Stimulated activated CD8-positive, alpha-beta memory T cell treated with anti-CD3 and anti-CD28 coated beads, Interleukin-2, amount 100 ng/mL, for 1 hour (primary cell): ENCODE results near the gene OR10G8.
"Not testable (repeated sequence)": the region's sequence is repeated elsewhere in the genome, so short reads cannot be mapped to it uniquely, and the experiment has no call there.

Experiments used
- DNase-seq, 2 donors: peaks; one replicate each; pipeline ENCODE4 v3.0.0-alpha.2; 2020; ENCODE audit warnings: low read depth in 2 of 2

The OR10G8 gene, protein sequence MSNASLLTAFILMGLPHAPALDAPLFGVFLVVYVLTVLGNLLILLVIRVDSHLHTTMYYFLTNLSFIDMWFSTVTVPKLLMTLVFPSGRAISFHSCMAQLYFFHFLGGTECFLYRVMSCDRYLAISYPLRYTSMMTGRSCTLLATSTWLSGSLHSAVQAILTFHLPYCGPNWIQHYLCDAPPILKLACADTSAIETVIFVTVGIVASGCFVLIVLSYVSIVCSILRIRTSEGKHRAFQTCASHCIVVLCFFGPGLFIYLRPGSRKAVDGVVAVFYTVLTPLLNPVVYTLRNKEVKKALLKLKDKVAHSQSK

DNA sequence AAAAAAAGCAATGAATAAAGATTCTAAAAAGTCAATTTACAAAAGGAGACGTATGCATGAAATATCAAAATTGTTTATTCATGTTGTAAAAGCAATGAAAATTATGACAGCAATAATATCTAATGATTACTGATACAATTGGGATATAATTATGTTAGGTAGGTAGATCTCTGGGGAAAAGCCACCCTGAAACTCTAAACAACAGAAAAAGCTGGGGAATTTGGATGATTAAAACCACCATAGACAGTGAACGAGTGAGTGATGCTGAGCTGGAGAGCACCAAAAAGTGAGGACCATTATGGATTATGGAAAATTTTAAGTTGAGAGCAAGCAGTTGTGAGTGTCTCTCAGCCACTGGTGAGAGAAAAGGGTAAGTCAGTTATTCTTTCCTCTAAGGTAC is at the start of gene OR10G8:
OR10G8 (plus strand) TSS at position 301 of the 400 bp plus-strand sequence. CDS start 2,825 bp downstream, outside the sequence.
- DNase-seq = no peak

DNA sequence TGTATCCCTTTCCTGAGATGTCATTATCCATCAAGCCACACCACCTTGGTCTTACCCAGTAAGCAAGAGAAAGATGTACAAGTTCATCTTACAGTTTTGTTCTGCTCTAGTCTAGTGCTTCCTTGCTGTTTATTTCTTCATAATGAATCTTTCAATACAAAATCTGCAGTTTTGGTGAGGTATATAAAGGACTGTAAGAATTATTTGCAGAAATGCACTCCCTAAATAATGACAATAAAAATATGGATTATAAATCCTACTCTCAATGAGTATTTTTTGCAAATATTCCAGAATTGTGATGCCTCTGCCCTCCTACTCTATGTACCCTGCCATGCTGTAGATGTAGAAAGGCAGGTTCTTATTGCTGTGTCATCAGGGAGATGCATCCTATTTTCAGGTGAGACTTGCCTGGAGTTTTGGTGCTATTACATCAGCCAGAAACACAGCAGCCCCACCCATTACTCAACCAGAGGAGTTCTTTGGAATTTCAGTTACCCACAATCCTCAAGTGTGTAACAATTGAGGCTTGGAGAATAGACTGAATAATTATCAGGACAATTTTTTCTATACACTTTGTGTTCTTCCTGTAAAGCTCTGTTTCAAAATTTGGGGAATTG is 48.8 kb upstream of the OR10G8 start, which contains the start of gene OR10S1:
OR10S1 (minus strand) TSS at position 51 of the 617 bp plus-strand sequence. CDS start 117 bp downstream, outside the sequence.
- DNase-seq = no peak

DNA sequence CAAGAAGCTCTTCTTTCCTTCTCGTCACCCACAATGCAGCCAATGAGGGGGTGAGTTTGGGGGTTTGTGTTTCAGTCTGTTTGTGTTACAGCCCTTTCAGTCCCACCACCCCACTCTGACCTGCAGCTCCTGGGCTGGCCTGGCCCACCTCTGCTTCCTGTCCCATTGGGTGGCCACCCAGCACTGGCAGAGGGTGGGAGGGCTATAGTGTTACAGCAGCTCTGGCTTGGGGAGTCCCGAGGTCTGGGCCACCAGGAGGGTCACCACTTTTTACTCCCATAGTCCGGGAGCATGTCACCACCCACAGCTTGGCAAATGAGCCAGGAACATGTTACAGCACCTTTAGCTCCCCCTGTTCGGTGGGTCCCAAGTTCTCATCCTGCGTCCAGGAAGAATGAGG is 47.3 kb upstream of the OR10G8 start:
- no peak for DNase-seq

DNA sequence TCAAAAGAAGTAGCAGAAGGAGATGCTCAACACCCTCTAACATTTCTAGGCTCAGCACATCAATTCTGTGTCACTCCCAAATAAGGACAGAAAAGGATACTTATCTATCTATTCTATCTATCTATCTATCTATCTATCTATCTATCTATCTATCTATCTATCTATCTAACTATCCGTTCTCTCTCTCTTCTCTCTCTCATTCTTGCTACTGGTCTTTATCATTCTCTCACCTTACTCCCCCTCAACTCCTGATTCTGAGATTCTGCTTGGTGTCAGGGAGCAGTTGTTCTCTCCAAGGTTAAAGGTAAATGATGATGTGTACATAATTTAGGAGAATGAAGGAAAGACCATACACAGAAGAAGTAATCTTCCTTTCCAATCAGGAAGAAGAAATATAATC is 31.5 kb upstream of the OR10G8 start, which contains the start of gene OR10G6:
OR10G6 (minus strand) TSS at position 43 of the 400 bp plus-strand sequence; CDS start at position 43, 0 bp downstream.
- no peak for DNase-seq

DNA sequence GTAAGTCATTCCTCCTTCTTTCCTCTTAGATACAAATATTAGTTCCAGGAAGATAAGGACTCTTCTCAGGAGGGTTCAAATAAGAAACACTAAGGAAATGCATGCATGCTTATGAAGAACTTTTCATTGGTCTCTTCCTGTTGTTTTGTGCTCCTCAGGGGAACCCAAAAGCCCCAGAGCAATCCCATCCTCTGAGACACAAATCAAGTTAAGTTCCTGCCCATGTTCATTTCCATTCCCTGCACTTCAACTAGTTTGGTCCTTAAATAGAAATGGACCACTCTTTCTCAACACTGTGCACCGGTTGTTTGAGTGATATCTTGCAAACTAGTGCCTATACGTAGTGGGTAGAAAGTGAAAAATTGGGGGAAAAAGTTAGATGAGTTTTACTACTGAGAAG is 13.9 kb upstream of the OR10G8 start, which contains the start of gene OR10G4:
OR10G4 (plus strand) TSS at position 301 of the 400 bp plus-strand sequence. CDS start 2,578 bp downstream, outside the sequence.
- DNase-seq = no peak

DNA sequence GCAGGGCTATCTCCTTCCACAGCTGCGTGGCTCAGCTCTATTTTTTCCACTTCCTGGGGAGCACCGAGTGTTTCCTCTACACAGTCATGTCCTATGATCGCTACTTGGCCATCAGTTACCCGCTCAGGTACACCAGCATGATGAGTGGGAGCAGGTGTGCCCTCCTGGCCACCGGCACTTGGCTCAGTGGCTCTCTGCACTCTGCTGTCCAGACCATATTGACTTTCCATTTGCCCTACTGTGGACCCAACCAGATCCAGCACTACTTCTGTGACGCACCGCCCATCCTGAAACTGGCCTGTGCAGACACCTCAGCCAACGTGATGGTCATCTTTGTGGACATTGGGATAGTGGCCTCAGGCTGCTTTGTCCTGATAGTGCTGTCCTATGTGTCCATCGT is 10.8 kb upstream of the OR10G8 start:
- DNase-seq = not testable (repeated sequence)

DNA sequence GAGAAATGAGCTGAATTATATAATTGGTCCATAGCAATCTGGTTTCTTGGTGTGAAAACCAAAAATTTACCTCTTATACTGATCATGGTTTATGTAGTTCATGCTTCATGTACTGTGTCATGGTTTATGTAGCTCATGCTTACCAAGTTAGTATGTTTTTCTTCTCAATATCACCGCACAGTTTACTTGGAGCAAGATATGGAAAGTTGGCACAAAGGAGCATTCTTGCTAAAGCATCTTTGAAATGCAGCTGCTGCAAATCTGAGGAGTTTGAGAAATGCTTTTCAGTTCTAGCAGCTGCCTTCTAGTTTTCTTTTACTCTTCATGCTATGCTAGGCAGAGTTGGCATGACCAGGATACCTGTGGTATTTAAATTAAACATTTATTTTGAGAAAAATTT is 10.1 kb downstream of the OR10G8 start:
- no peak for DNase-seq

DNA sequence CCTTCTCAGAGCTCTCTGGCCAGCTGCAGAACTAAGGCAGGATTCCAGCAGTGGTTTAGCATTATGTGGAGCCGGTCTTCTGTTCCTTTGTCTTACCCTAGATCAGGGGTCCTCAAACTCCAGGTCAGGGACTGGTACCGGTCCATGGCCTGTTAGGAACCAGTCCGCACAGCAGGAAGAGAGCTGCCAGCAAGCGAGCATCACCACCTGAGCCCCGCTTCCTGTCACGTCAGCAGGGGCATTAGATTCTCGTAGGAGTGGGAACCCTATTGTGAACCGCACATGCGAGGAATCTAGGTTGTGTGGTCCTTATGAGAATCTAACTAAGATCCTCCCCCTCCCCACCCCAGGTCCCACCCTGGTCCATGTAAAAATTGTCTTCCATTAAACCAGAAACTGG is 13.0 kb downstream of the OR10G8 start:
- no peak for DNase-seq

DNA sequence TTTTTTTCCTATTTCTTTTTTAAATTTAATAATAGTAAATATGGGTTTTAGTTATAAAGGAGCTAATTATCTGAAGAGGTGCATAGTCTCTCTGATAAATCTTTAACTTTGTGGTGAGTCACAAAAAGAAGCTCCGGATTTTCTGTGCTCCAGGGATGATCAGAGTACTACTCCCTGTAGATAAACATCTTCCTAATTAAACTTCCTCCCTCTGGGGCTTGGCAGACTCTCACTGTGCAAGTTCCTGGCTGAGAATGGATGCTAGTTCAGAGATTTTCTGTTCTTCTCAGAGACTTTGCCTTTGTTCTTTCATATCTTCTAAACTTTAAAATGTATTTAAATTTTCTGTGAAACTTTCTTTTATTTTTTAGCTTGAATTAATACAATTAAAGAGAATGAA is 14.7 kb downstream of the OR10G8 start, which contains the start of gene OR10G7:
OR10G7 (minus strand) TSS at position 72 of the 400 bp plus-strand sequence. CDS start 2,324 bp downstream, outside the sequence.
- no peak for DNase-seq

DNA sequence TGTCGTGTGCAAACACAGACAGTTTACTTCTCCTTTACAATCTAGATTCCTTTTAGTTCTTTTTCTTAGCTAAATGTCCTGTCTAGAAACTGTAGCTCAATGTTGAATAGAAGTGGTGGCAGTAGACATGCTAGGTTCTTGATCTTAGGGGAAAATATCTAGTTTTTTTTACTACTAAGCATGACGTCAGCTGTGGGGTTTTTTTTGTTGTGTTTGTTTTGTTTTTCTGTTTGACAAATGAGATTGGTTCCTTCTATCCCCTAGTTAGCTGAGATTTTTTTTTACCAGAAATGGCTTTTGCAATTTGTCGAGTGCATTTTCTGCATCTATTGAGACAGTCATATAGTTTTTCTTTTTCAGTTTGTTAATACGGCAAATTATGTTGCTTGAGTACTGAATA is 16.8 kb downstream of the OR10G8 start:
- no peak for DNase-seq

DNA sequence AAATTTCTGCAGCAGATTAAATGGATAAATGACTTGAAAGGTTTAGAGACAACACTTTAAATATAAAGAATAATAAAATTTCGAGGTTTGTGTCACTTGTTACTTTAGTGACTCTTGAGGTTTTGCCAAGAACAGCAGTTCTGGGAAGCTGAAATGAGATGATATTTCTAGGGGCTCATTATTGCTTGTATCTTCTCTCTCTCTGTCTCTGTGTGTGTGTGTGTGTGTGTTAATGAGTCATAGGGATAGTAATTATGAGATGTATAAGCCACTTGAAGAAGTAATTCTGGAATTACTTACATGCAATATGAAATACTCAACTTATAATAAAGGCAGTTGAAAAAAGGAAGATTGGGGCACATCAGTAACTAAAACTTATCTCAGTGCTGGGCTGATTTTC is 24.1 kb downstream of the OR10G8 start:
- DNase-seq = no peak

DNA sequence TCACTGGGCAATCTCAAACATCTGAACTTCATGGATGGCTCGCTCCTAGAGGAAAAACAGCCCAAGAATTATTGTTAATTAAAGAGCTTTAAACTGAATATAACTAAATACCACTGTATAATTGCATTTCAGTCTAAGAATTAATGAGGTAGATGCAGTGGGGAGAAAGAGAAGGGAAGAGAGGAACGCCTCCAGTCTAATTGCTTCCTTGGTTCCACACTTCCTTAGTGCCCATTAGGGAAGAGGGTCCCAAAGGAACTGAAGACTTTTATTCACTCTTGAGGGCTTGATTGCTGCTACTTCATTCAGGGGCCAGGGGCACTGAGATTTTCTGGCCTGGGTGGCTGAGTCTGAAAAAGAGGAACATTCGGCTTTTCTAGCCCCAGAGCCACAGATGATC is 26.4 kb downstream of the OR10G8 start:
- no peak for DNase-seq

DNA sequence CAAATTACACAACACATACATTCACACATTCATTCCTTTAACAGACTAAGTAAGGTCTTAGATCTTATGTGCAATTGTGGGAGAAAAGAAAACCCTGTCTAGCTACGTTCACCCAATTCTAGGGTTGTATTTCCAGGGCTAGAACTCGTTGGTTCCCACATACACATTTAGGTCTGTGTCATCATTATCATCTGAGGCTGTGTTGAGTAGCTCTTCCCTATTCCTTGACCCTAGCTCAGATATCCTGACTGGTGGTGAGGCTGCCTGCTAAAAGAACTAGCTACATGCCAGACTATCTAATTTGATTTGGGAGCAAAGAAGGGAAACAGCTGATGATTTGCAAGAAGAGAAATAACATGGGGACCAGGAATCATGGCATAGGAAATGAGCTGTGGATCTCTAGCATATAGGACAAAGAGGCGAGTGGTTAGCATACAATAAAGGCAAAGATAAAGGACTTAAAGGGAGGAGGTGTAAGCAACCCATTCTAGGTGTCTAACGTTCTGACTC is 42.1 kb downstream of the OR10G8 start:
- no peak for DNase-seq

DNA sequence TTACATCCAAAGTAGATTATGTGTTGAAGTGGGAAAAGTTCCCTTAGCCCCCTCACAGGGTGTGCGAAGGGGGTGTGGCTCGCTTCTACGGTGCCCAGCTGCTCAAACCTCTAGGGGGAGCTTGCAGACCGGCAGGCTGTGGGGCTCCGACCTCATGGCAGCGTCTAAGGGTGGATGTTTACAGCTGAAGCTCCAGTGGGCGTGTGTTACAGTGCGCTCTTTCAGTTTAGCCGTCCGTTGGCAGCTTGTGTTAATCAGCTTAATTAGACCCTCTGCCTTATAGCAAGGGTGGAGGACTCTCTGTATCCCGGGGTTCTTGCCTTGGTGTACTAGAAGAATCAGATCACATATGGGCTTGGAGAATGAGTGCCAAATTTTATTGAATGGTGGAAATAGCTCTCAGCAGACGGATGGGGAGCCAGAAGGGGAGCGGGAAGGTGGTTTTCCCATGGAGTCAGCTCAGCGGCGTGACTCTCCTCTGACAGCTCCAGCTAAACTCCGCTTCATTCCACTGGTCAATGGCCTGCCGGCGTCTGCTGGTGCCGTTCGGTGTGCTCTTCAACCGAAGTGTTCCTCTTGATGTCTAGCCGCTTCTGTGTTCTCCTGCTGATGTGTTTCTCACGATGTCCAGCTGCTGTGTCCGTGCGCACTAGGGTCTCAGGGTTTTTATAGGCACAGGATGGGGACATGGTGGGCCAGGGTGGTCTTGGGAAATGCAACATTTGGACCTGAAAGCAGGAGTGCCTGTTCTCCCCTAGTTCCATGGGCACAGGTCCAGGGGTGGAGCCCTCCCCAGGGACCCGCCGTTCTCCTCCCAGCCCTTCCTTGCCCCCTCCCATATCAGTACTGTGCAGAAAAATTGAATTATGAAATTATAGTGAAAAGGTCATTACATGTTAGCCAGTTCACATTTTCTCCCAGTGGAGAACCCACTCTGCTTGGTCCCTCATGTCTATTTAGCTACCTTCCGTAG is 43.1 kb downstream of the OR10G8 start:
- no peak for DNase-seq

DNA sequence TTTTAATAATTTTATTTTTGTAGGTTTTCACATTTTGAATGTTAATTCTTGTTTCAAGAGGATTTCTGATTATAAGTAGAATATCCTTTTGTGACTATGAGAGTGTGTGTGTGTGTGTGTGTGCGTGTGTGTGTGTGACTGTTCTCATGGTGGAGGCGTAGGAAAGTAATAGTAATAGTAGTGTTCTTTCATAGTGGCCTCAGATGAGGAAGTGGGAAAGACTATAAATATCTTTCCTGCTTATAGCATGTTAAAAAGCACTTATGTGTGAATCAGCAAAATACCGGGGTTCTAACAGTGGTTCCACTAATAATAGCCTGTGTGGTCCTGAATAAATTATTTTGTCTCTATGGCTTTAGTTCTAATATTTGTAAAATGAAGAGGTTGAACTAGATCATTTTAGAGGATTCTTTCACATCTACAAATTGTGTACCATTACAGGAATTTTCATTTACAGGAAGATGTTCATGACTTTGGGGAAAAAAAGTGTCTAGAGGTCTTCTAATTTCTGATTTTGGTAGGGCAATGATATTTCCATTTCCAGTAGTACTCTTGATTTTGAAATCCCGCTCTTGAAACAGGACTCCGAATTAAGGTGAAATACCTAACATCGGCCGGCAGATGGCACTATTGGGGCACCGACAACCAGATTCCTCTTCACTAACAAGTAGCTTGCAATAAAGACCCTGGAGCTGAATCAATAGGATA is 44.5 kb downstream of the OR10G8 start:
- peak; percentile 20 to 41 for DNase-seq

DNA sequence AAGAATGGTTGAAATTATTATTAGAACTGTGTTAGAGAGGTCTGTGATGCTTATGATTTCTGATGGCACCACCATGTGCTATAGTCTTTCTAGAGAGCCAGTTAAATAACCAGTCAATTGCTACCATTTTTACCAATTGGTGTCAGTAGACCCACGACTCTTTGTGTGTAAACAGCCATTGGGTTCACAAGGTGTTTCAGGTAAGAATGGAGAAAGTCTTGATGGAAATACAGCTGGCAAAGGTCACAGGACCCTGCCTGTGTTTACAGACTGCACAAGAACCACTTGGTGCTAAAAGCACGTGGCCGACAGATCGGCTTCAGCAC is 45.0 kb downstream of the OR10G8 start:
- DNase-seq = no peak

DNA sequence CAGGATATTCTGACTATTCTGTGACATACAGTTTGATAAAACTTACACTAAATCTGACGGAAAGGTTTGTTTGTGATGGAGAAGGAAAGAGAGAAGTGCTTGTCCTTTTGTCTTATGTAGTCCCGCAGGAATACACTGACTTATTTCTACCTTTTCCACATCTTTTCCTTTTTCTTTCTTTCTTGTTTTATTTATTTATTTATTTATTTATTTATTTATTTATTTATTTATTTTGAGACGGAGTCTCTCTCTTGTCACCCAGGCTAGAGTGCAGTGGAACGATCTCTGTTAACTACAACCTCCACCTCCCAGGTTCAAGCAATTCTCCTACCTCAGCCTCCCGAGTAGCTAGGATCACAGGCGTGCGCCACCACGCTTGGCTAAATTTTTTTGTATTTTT is 45.5 kb downstream of the OR10G8 start:
- no peak for DNase-seq

DNA sequence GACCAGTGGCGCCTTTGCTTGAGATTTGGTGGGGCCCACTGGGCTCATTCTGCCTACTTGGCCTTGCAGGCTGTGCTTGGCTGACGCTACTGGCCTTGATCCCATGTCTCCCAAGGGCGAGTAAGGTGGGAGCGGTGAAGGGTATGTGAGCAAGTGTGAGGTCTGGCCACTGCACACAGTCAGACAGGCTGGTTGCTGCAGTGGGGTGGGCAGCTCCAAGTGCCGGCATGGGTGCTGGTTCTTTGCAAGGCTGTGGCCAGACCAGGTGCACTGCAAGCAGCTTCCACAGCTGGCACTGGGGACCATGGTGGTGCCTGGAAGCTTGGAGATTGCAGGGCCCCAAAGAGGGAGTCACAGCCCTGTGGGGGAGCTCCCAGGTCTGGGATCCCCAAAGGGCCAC is 48.0 kb downstream of the OR10G8 start:
- DNase-seq = no peak

DNA sequence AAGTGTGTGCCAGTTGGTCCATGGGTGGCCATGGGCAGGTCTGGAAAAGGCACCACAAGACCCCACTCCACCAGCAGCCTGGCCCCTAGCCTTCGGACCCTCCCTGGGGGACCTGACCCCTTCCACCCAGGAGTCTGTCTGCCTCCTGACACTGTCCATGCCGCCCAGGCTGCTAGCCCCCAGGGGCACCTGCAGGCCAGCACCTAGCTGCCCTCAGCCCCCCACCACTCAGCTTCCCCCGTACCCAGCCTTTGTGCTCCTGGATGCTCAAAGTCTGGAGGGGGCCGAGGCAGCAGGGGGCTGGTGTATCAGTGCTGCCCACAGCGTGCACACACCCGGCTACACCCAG is 48.9 kb downstream of the OR10G8 start:
- DNase-seq = no peak

DNA sequence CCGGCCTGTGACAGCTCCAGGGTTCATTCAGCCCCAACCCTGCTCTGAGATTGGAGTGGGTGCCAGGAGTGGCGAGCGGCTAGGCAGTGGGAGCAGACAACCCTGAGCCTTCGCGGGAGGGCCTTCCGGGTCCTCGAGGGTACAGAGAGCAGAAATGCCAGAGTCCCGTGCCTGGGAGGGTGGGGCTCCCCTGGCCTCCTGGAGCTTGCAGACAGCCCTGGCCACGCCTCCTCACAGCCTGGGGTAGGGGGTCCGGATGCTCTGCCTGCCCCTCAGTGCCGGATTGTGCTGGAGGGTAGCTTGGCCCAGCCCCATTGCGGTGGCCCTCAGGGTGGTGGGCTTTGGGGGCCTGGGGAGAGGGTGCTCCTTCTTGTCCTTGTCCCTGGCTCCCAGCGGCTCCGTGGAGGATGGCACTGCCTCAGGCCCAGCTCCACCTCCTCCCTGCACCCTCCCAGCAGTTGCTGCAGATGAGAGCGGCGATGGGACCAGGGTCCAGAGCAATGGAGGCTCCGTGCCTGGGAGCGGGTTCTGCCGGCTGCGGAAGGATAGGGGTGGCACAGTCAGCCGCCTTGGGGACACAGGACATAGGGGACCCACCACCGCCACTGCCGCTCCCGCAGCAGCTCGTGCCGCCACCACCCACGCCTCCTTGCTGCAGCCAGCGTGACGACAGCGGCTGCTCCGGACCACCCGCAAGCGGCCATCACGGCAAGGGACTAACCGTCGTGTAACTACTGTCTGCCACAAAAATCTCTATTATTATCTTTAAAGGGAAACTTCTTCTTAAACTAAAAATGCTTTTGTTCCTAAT is 49.4 kb downstream of the OR10G8 start:
- no peak for DNase-seq
